H1 (cell line): Measurements from ENCODE around the gene MBNL2. TPM values are rescaled to one million over a fixed set of nuclear protein-coding genes. Genes with fewer than 3 reads are reported as not detected.

ENCODE experiments used
- CTCF ChIA-PET: fragments of 300-600 bp; sonication (Branson Sonifier 250); formaldehyde crosslinking; loops from one replicate; lab custom pipeline; 2021; ENCODE audit not compliant: partially characterized antibody; lab: Charles Lee
- POLR2A ChIA-PET: fragments of 300-600 bp; sonication (Branson Sonifier 250); formaldehyde crosslinking; loops from one replicate; lab custom pipeline; 2021; ENCODE audit warnings: inconsistent platforms; ENCODE audit not compliant: partially characterized antibody; lab: Charles Lee
- DNase-seq, 2 experiments: peaks; one replicate each; pipeline versions ENCODE4 v3.0.0 to v3.0.0-alpha.2; 2010 to 2022; ENCODE audit warnings: low spot score in 2 of 2, low read depth in 1 of 2, mixed read lengths in 1 of 2
- FAIRE-seq: peaks from 2 replicates; lab custom pipeline; 2011; peaks lifted over from hg19 to GRCh38; lab: Jason Lieb, UNC
- H2AFZ ChIP-seq: 2 replicates; pipeline ENCODE4 v1.8.1; 2012; ENCODE audit warnings: low read length, inconsistent platforms
- H2AK5ac ChIP-seq: 2 replicates; pipeline ENCODE4 v1.6.1; 2013; ENCODE audit warnings: low read depth, low read length
- H2BK120ac ChIP-seq: replicated peaks from 2 replicates; pipeline ENCODE3; 2013; ENCODE audit warnings: low read depth, low read length, inconsistent platforms
- H2BK12ac ChIP-seq: 2 replicates; pipeline ENCODE4 v1.6.1; 2013; ENCODE audit warnings: low read depth, low read length
- H2BK15ac ChIP-seq: 2 replicates; pipeline ENCODE4 v1.6.1; 2013; ENCODE audit warnings: low read length
- H2BK20ac ChIP-seq: 2 replicates; pipeline ENCODE4 v1.6.1; 2013; ENCODE audit warnings: low read length
- H2BK5ac ChIP-seq: 2 replicates; pipeline ENCODE4 v1.6.1; 2013; ENCODE audit warnings: low read depth, low read length
- H3K14ac ChIP-seq: 2 replicates; pipeline ENCODE4 v1.6.1; 2013; ENCODE audit warnings: inconsistent platforms; ENCODE audit not compliant: insufficient read length
- H3K18ac ChIP-seq: 2 replicates; pipeline ENCODE4 v1.6.1; 2013; ENCODE audit warnings: low read length; ENCODE audit errors: extremely low read depth
- H3K23ac ChIP-seq: 2 replicates; pipeline ENCODE4 v1.6.1; 2013; ENCODE audit warnings: inconsistent platforms; ENCODE audit not compliant: insufficient read length
- H3K23me2 ChIP-seq: 2 replicates; pipeline ENCODE4 v1.6.1; 2013; ENCODE audit warnings: low read depth, low read length
- H3K27ac ChIP-seq: 2 replicates; pipeline ENCODE4 v1.6.1; 2011; ENCODE audit warnings: low read depth, low read length, inconsistent platforms
- H3K27me3 ChIP-seq, 4 experiments: replicated peaks in 1 of 4; 1 replicate in 1 of 4; 2 replicates in 3 of 4; pipeline versions ENCODE4 v1.6.1 to v1.8.1; 2011 to 2013; ENCODE audit warnings: low read length in 3 of 4, mild to moderate bottlenecking in 3 of 4, inconsistent platforms in 2 of 4, mixed read lengths in 2 of 4, moderate library complexity in 1 of 4; ENCODE audit not compliant: control insufficient read depth in 3 of 4, insufficient read depth in 3 of 4; ENCODE audit errors: extremely low read depth in 1 of 4
- H3K36me3 ChIP-seq, 4 experiments: 2 replicates each; pipeline versions ENCODE4 v1.6.1 to v1.8.1; 2011 to 2013; ENCODE audit warnings: mild to moderate bottlenecking in 4 of 4, low read length in 3 of 4, moderate library complexity in 2 of 4, control low read depth in 1 of 4, inconsistent platforms in 1 of 4; ENCODE audit not compliant: insufficient read depth in 4 of 4, control insufficient read depth in 2 of 4
- H3K4ac ChIP-seq: replicated peaks from 2 replicates; pipeline ENCODE3; 2013; ENCODE audit warnings: low read length, low read depth, mixed read lengths, inconsistent platforms; ENCODE audit not compliant: insufficient read length
- H3K4me1 ChIP-seq, 4 experiments: replicated peaks in 1 of 4; 1 replicate in 1 of 4; 2 replicates in 3 of 4; pipeline versions ENCODE4 v1.6.1 to v1.8.1; 2011 to 2013; ENCODE audit warnings: low read length in 3 of 4, inconsistent platforms in 2 of 4, mixed read lengths in 1 of 4; ENCODE audit not compliant: insufficient read depth in 4 of 4, control insufficient read depth in 3 of 4
- H3K4me2 ChIP-seq, 2 experiments: 2 replicates each; pipeline versions ENCODE4 v1.6.1 to v1.8.1; 2011 to 2013; ENCODE audit warnings: low read depth in 2 of 2, low read length in 2 of 2, control low read depth in 1 of 2, inconsistent platforms in 1 of 2, mild to moderate bottlenecking in 1 of 2; ENCODE audit not compliant: insufficient read depth in 1 of 2
- H3K4me3 ChIP-seq, 4 experiments: fragments of 200-600, 300-600 bp in 1 of 4; sonication (generic), shearing (Covaris generic), sonication (Bioruptor Twin) in 1 of 4; 2 replicates each; pipeline versions ENCODE4 v1.5.1 to v1.8.1; 2011 to 2016; ENCODE audit warnings: low read length in 4 of 4, low read depth in 3 of 4, control low read depth in 2 of 4, inconsistent platforms in 2 of 4, mild to moderate bottlenecking in 2 of 4, mixed read lengths in 1 of 4, moderate library complexity in 1 of 4; ENCODE audit not compliant: insufficient read depth in 2 of 4; ENCODE audit errors: extremely low read depth in 1 of 4
- H3K56ac ChIP-seq: replicated peaks from 2 replicates; pipeline ENCODE3; 2013; ENCODE audit warnings: low read depth, mild to moderate bottlenecking, mixed read lengths, low read length, inconsistent platforms; ENCODE audit not compliant: insufficient read length
- H3K79me1 ChIP-seq: 2 replicates; pipeline ENCODE4 v1.6.1; 2013; ENCODE audit warnings: low read depth, low read length, control low read depth
- H3K79me2 ChIP-seq, 2 experiments: 2 replicates each; pipeline versions ENCODE4 v1.6.1 to v1.8.1; 2012 to 2013; ENCODE audit warnings: low read length in 2 of 2, mild to moderate bottlenecking in 2 of 2, inconsistent platforms in 1 of 2; ENCODE audit not compliant: insufficient read depth in 2 of 2, control insufficient read depth in 1 of 2
- H3K9ac ChIP-seq, 4 experiments: replicated peaks in 1 of 4; 1 replicate in 1 of 4; 2 replicates in 3 of 4; pipeline versions ENCODE4 v1.6.1 to v1.8.1; 2011 to 2013; ENCODE audit warnings: low read depth in 3 of 4, low read length in 3 of 4, control low read depth in 2 of 4, mild to moderate bottlenecking in 2 of 4, moderate library complexity in 2 of 4, inconsistent platforms in 1 of 4; ENCODE audit errors: extremely low read depth in 1 of 4
- H3K9me3 ChIP-seq, 2 experiments: 2 replicates each; pipeline versions ENCODE4 v1.6.1 to v1.8.1; 2012 to 2013; ENCODE audit warnings: mild to moderate bottlenecking in 2 of 2, moderate library complexity in 2 of 2, control low read depth in 1 of 2, inconsistent platforms in 1 of 2, low read depth in 1 of 2, low read length in 1 of 2, mixed read lengths in 1 of 2; ENCODE audit not compliant: insufficient read depth in 2 of 2
- H4K20me1 ChIP-seq, 2 experiments: replicated peaks in 1 of 2; 2 replicates each; pipeline versions ENCODE3 to v1.8.1; 2011 to 2013; ENCODE audit warnings: inconsistent platforms in 2 of 2, low read length in 2 of 2, mild to moderate bottlenecking in 1 of 2; ENCODE audit not compliant: insufficient read depth in 2 of 2, control insufficient read depth in 1 of 2
- H4K5ac ChIP-seq: 2 replicates; pipeline ENCODE4 v1.6.1; 2013; ENCODE audit warnings: low read length, low read depth, mixed read lengths, inconsistent platforms; ENCODE audit not compliant: insufficient read length
- H4K8ac ChIP-seq: 2 replicates; pipeline ENCODE4 v1.8.0; 2013; ENCODE audit warnings: mild to moderate bottlenecking, moderate library complexity, low read length, inconsistent platforms; ENCODE audit not compliant: insufficient read depth; ENCODE audit errors: extremely low read depth
- H4K91ac ChIP-seq: replicated peaks from 2 replicates; pipeline ENCODE3; 2013; ENCODE audit warnings: low read length, mixed read lengths, inconsistent platforms; ENCODE audit not compliant: insufficient read length
- CHD1 ChIP-seq: IDR thresholded peaks from 2 replicates; pipeline ENCODE4 v1.6.1; 2012; ENCODE audit warnings: low read depth, low read length, improper control_type of control experiment
- CTBP2 ChIP-seq: IDR thresholded peaks from 2 replicates; pipeline ENCODE4 v1.7.0; 2011; ENCODE audit warnings: borderline replicate concordance, mild to moderate bottlenecking, moderate library complexity, mixed read lengths, low read length; ENCODE audit not compliant: insufficient read depth, insufficient read length
- CTCF ChIP-seq, 3 experiments: IDR thresholded peaks; 1 replicate in 2 of 3; 2 replicates in 1 of 3; pipeline versions ENCODE4 v1.5.1 to v1.6.1; 2011; ENCODE audit warnings: low read length in 3 of 3, mild to moderate bottlenecking in 3 of 3, inconsistent platforms in 2 of 3, low read depth in 1 of 3, moderate library complexity in 1 of 3; ENCODE audit not compliant: insufficient read depth in 1 of 3; ENCODE audit errors: control extremely low read depth in 1 of 3
- EP300 ChIP-seq, 2 experiments: IDR thresholded peaks; 1 replicate in 1 of 2; 2 replicates in 1 of 2; pipeline ENCODE4 v1.6.1; 2011 to 2012; ENCODE audit warnings: low read depth in 2 of 2, low read length in 2 of 2, mild to moderate bottlenecking in 2 of 2, borderline replicate concordance in 1 of 2, inconsistent platforms in 1 of 2, moderate library complexity in 1 of 2
- GABPA ChIP-seq: IDR thresholded peaks from 2 replicates; pipeline ENCODE4 v1.6.1; 2011; ENCODE audit warnings: mild to moderate bottlenecking, low read length, moderate library complexity, borderline replicate concordance; ENCODE audit not compliant: insufficient read depth
- RAD21 ChIP-seq, 2 experiments: IDR thresholded peaks in 1 of 2; conservative IDR thresholded peaks in 1 of 2; 2 replicates each; pipeline ENCODE4 v1.6.1; 2011; ENCODE audit warnings: low read depth in 2 of 2, low read length in 2 of 2, improper control_type of control experiment in 1 of 2, inconsistent platforms in 1 of 2, mild to moderate bottlenecking in 1 of 2, moderate library complexity in 1 of 2
- SAP30 ChIP-seq: fragments of 300-600 bp; sonication (generic); IDR thresholded peaks from 2 replicates; pipeline ENCODE4 v1.7.1; 2012; ENCODE audit warnings: low read length, moderate library complexity, mild to moderate bottlenecking, inconsistent platforms; ENCODE audit not compliant: insufficient read depth, insufficient replicate concordance
- SIRT6 ChIP-seq: IDR thresholded peaks from one replicate; pipeline ENCODE4 v1.7.1; 2012; ENCODE audit warnings: low read length, inconsistent platforms
- SRF ChIP-seq: IDR thresholded peaks from 2 replicates; pipeline ENCODE4 v1.6.1; 2011; ENCODE audit warnings: mild to moderate bottlenecking, low read depth, low read length, moderate library complexity
- TAF1 ChIP-seq: IDR thresholded peaks from 2 replicates; pipeline ENCODE4 v1.6.1; 2011; ENCODE audit warnings: mild to moderate bottlenecking, low read depth, low read length
- WGBS, 2 experiments: shearing (Covaris generic) in 1 of 2; methylation state at CpG; one replicate each; pipeline versions ENCODE4 v1.1.6 to v1.1.7; 2013 to 2015; ENCODE audit warnings: low lambda C conversion rate in 2 of 2, mixed read lengths in 2 of 2, inconsistent platforms in 1 of 2, low coverage in 1 of 2, missing lambda C conversion rate in 1 of 2; ENCODE audit not compliant: insufficient replicate concordance in 2 of 2, insufficient coverage in 1 of 2, insufficient read length in 1 of 2; ENCODE audit errors: extremely low coverage in 1 of 2, missing lambda C conversion rate in 1 of 2; 5-methylcytosine and 5-hydroxymethylcytosine counted together
- polyA plus RNA-seq, 7 experiments: library from polyadenylated mRNA; depleted of rRNA in 3 of 7; stranded (reverse) in 5 of 7; unstranded in 2 of 7; fragments of >200 nt in 5 of 7; fragments of 200-250 nt in 2 of 7; gene quantifications; 1 replicate in 5 of 7; 2 replicates in 1 of 7; 4 replicates in 1 of 7; pipeline versions ENCODE4 v1.2.1 to v1.2.3, GENCODE V29; 2011 to 2013; ENCODE audit warnings: missing spikeins in 2 of 7, mixed read lengths in 2 of 7
- total RNA-seq: library from RNA; stranded (reverse); fragmentation: NEBNext Ultra II Directional; extraction: Animal tissue kit (Norgen Biotek cat#: 25700); gene quantifications from 2 replicates; pipeline ENCODE4 v1.2.1, GENCODE V29; 2021

MBNL2 gene
- total and polyA plus RNA-seq, 2 of the 8 experiments (the other 6 are each of a cell fraction or from before 2014, with no cell fraction given), result 1.0 to 2.6 TPM

DNA sequence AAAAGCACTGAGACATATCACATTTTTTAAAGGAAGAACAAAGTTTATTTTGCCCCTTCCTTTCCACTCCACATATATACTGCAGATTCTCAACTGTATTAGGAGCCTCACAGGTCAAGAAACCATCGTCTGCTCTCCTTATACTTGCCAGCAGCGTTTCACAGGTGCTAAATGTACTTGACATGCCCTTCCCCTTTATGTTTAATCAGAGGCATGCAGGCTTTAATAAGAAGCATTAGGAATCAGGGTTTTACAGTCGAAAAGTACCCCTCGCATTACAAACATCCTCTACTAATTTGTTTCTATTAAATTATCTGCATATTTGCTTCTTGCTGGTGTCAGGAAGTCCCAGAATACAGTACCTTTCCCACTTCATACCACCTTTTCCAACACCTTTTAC lies 208.2 kb downstream of the MBNL2 start:
- H2AFZ ChIP-seq, result no peak overlapping the region
- peaks cover 0 to 10% of the 10 kb centered on the region in 2 experiments; a peak in 2 of 4 replicates for H3K79me2 ChIP-seq
- no peak overlapping the region for H2BK12ac ChIP-seq
- H4K5ac ChIP-seq, result no peak overlapping the region
- ChIA-PET POLR2A (no interaction called here), CTCF (interaction anchor here (0.7 to 1.7 kb wide), 2 partner anchors 40 to 71 kb away, joined by 3 to 4 read pairs; no protein-coding TSS in a partner anchor)
- no peaks in the 10 kb centered on the region for H4K20me1 ChIP-seq
- no peaks in the 10 kb centered on the region for H3K27me3 ChIP-seq
- H3K4me2 ChIP-seq, result no peak overlapping the region; a peak in 1 of 4 replicates
- WGBS, 2 experiments, result 86% methylated on average over 4 of the region's 4 CpGs; no CpG with 5 or more reads in 1 of the 2 experiments
- no peaks in the 10 kb centered on the region; a peak in 1 of 4 replicates for H3K9me3 ChIP-seq
- H3K56ac ChIP-seq, result no peak overlapping the region
- no peak overlapping the region for H2BK120ac ChIP-seq
- no peak for DNase-seq
- no peak overlapping the region for H3K18ac ChIP-seq
- H3K23me2 ChIP-seq, result peaks cover 12% of the 10 kb centered on the region
- no peak overlapping the region for H3K14ac ChIP-seq
- H3K27ac ChIP-seq, result no peak overlapping the region
- no peak overlapping the region for H3K4me3 ChIP-seq
- no peak overlapping the region for H2AK5ac ChIP-seq
- FAIRE-seq, result no peak
- no peak overlapping the region for H3K23ac ChIP-seq
- H2BK15ac ChIP-seq, result no peak overlapping the region
- H3K79me1 ChIP-seq, result no peaks in the 10 kb centered on the region
- no peak overlapping the region for H2BK5ac ChIP-seq
- H2BK20ac ChIP-seq, result no peak overlapping the region
- no peaks in the 10 kb centered on the region for H3K36me3 ChIP-seq
- no peak overlapping the region for H4K8ac ChIP-seq
- H3K4me1 ChIP-seq, result no peaks in the 10 kb centered on the region; a peak in 1 of 7 replicates
- no peak overlapping the region for H3K9ac ChIP-seq
- no peak overlapping the region for H4K91ac ChIP-seq
- no peak overlapping the region for H3K4ac ChIP-seq
- TF ChIP-seq TAF1 (no peak), RAD21 (IDR thresholded peaks at IDR 0.05 in 1 of 2, conservative IDR thresholded peaks at IDR 0.05 in 1 of 2; ENCODE audit: low read depth in 2 of 2, low read length in 2 of 2) (no peak), CTBP2 (no peak), CHD1 (no peak), EP300 (IDR thresholded peaks at IDR 0.05; ENCODE audit: borderline replicate concordance in 1 of 2, low read depth in 2 of 2, low read length in 2 of 2) (no peak), SAP30 (no peak), SRF (no peak), SIRT6 (no peak), GABPA (no peak), CTCF (IDR thresholded peaks at IDR 0.05; ENCODE audit: control extremely low read depth in 1 of 3, insufficient read depth in 1 of 3, low read depth in 1 of 3, low read length in 3 of 3) (no peak)
